MM.1S (cell line): ENCODE results near the gene NPAS1.

Source experiments
- DNase-seq: peaks from one replicate; pipeline ENCODE4 v3.0.0-alpha.2; 2015
- H2AFZ ChIP-seq: fragments of 300-600 bp; sonication (generic); 2 replicates; pipeline ENCODE4 v1.6.0; 2016; ENCODE audit warnings: antibody characterized with exemption, low read length
- H3F3A ChIP-seq: fragments of 300-600 bp; sonication (generic); 2 replicates; pipeline ENCODE4 v1.6.1; 2016; ENCODE audit warnings: mild to moderate bottlenecking, antibody characterized with exemption, low read length, moderate library complexity, mixed read lengths; ENCODE audit not compliant: insufficient read depth
- H3K27ac ChIP-seq: fragments of 300-600 bp; sonication (generic); 2 replicates; pipeline ENCODE4 v1.5.1; 2016; ENCODE audit warnings: mild to moderate bottlenecking, low read length
- H3K27me3 ChIP-seq: fragments of 300-600 bp; sonication (generic); replicated peaks from 2 replicates; pipeline ENCODE4 v1.6.0; 2016; ENCODE audit warnings: low read length; ENCODE audit not compliant: insufficient read depth
- H3K36me3 ChIP-seq: fragments of 300-600 bp; sonication (generic); replicated peaks from 2 replicates; pipeline ENCODE4 v1.6.1; 2016; ENCODE audit warnings: mild to moderate bottlenecking, low read length, mixed read lengths; ENCODE audit not compliant: insufficient read depth
- H3K4me1 ChIP-seq: fragments of 300-600 bp; sonication (generic); 2 replicates; pipeline ENCODE4 v1.6.1; 2016; ENCODE audit warnings: low read length, mixed read lengths
- H3K4me2 ChIP-seq: fragments of 300-600 bp; sonication (generic); 2 replicates; pipeline ENCODE4 v1.6.0; 2016; ENCODE audit warnings: low read depth, low read length
- H3K4me3 ChIP-seq: fragments of 300-600 bp; sonication (generic); 2 replicates; pipeline ENCODE4 v1.5.1; 2016; ENCODE audit warnings: low read length, mixed read lengths
- H3K79me2 ChIP-seq: fragments of 300-600 bp; sonication (generic); 2 replicates; pipeline ENCODE4 v1.6.1; 2016; ENCODE audit warnings: mixed run types, low read length, mixed read lengths
- H3K9ac ChIP-seq: fragments of 300-600 bp; sonication (generic); 2 replicates; pipeline ENCODE4 v1.6.1; 2016; ENCODE audit warnings: low read length, mixed read lengths
- H3K9me2 ChIP-seq: fragments of 300-600 bp; sonication (generic); replicated peaks from 2 replicates; pipeline ENCODE4 v1.6.1; 2016; ENCODE audit warnings: mild to moderate bottlenecking, low read length, mixed read lengths; ENCODE audit not compliant: insufficient read depth
- H3K9me3 ChIP-seq: fragments of 300-600 bp; sonication (generic); replicated peaks from 2 replicates; pipeline ENCODE4 v1.6.1; 2016; ENCODE audit warnings: mild to moderate bottlenecking, low read length, mixed read lengths; ENCODE audit not compliant: insufficient read depth
- H4K20me1 ChIP-seq: fragments of 300-600 bp; sonication (generic); 2 replicates; pipeline ENCODE4 v1.6.1; 2016; ENCODE audit warnings: mild to moderate bottlenecking, low read length, moderate library complexity, mixed read lengths; ENCODE audit not compliant: insufficient read depth
- EZH2 ChIP-seq: fragments of 300-600 bp; sonication (generic); optimal IDR thresholded peaks from 2 replicates; pipeline ENCODE3; 2017; ENCODE audit warnings: low read depth, mild to moderate bottlenecking, antibody characterized with exemption, low read length, mixed read lengths
- EZH2phosphoT487 ChIP-seq: fragments of 300-600 bp; sonication (generic); IDR thresholded peaks from 2 replicates; pipeline ENCODE4 v1.6.1; 2018; ENCODE audit warnings: antibody characterized with exemption, low read length
- TF ChIP-seq, protein P1 (sequence below): fragments of 300-600 bp; sonication (generic); IDR thresholded peaks from 2 replicates; pipeline ENCODE4 v1.5.1; 2016; ENCODE audit warnings: antibody characterized with exemption, low read length, mixed read lengths

The NPAS1 gene

DNA sequence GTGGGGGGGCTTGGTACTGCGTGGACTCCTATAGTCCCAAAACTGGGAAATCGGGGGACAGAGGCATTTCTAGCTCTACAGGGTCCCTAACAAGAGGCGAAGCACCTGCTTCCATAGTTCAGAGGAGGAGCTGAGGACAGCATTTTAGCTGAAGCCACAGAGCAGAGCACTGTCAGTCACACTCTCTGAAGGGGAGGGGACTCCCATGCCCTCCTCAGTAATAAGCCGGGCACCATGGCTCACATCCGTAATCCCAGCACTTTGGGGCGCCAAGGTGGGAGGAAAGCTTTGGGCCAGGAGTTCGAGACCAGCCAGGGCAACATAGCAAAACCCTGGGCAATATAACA lies 3.8 kb downstream of the NPAS1 start:
- Histone ChIP-seq H3K4me3 (no peak overlapping the region), H3K4me2 (no peak overlapping the region), H2AFZ (no peak overlapping the region), H3K27me3 (peaks cover 70% of the 10 kb centered on the region), H3K36me3 (no peaks in the 10 kb centered on the region), H3K27ac (no peak overlapping the region), H3K9me3 (no peaks in the 10 kb centered on the region), H4K20me1 (no peaks in the 10 kb centered on the region), H3F3A (no peaks in the 10 kb centered on the region), H3K4me1 (no peaks in the 10 kb centered on the region), H3K79me2 (no peaks in the 10 kb centered on the region), H3K9me2 (no peaks in the 10 kb centered on the region), H3K9ac (no peak overlapping the region)
- TF ChIP-seq EZH2, result no peak
- TF ChIP-seq, protein P1, sequence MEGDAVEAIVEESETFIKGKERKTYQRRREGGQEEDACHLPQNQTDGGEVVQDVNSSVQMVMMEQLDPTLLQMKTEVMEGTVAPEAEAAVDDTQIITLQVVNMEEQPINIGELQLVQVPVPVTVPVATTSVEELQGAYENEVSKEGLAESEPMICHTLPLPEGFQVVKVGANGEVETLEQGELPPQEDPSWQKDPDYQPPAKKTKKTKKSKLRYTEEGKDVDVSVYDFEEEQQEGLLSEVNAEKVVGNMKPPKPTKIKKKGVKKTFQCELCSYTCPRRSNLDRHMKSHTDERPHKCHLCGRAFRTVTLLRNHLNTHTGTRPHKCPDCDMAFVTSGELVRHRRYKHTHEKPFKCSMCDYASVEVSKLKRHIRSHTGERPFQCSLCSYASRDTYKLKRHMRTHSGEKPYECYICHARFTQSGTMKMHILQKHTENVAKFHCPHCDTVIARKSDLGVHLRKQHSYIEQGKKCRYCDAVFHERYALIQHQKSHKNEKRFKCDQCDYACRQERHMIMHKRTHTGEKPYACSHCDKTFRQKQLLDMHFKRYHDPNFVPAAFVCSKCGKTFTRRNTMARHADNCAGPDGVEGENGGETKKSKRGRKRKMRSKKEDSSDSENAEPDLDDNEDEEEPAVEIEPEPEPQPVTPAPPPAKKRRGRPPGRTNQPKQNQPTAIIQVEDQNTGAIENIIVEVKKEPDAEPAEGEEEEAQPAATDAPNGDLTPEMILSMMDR, result no peak
- TF ChIP-seq EZH2phosphoT487, result no peak
- DNase-seq, result no peak

DNA sequence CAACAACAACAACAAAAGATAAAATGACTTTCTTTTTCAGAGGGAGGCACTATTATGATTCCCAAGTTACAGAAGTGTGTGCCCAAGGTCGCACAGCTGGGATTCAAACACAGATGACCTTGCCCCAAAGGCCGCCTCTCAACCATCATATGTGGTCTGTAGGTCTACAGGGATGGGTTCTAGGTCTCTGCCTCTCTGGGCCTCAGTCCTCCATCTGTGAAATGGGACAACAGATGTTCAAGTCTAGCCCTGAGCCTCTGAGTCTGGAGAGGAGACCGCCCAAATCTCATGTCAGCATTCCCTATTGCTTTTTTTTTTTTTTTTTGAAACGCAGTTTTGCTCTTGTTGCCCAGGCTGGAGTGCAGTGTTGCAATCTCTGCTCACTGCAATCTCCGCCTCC lies 4.9 kb downstream of the NPAS1 start:
- H4K20me1 ChIP-seq, result no peaks in the 10 kb centered on the region
- H3F3A ChIP-seq, result no peaks in the 10 kb centered on the region
- no peak overlapping the region for H3K9ac ChIP-seq
- H3K9me2 ChIP-seq, result no peaks in the 10 kb centered on the region
- no peak overlapping the region for H2AFZ ChIP-seq
- TF ChIP-seq, protein P1, result no peak
- H3K4me2 ChIP-seq, result no peak overlapping the region
- H3K4me3 ChIP-seq, result no peak overlapping the region
- peaks cover 68% of the 10 kb centered on the region for H3K27me3 ChIP-seq
- H3K36me3 ChIP-seq, result no peaks in the 10 kb centered on the region
- no peaks in the 10 kb centered on the region for H3K4me1 ChIP-seq
- no peak for DNase-seq
- H3K27ac ChIP-seq, result no peak overlapping the region
- H3K79me2 ChIP-seq, result no peaks in the 10 kb centered on the region
- no peaks in the 10 kb centered on the region for H3K9me3 ChIP-seq

DNA sequence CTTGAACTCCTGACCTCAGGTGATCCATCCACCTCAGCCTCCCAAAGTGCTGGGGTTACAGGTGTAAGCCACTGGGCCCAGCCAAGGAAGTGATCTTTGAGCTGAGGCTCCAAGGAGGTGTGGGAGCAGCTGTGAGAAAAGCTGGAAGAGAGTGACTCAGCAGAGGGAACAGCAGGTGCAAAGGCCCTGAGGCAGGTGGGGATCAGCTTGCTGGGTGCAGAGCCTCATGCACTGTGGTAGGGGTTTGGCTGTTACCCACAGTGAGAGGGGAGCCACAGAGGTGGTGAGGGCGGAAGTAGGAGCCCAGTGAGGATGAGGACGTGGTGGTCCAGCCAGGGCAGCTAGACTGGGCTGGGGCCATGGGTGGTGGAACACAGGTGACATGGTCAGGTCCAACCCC lies 6.5 kb downstream of the NPAS1 start:
- Histone ChIP-seq H3K4me1 (no peaks in the 10 kb centered on the region), H3K9me3 (no peaks in the 10 kb centered on the region), H3K79me2 (no peaks in the 10 kb centered on the region), H3F3A (no peaks in the 10 kb centered on the region), H3K4me2 (no peak overlapping the region), H3K9ac (no peak overlapping the region), H3K27me3 (peaks cover 58% of the 10 kb centered on the region), H3K36me3 (no peaks in the 10 kb centered on the region), H2AFZ (no peak overlapping the region), H3K9me2 (no peaks in the 10 kb centered on the region), H4K20me1 (no peaks in the 10 kb centered on the region), H3K4me3 (no peak overlapping the region), H3K27ac (no peak overlapping the region)
- TF ChIP-seq EZH2 (no peak), EZH2phosphoT487 (no peak)
- TF ChIP-seq, protein P1, result no peak
- DNase-seq, result no peak

DNA sequence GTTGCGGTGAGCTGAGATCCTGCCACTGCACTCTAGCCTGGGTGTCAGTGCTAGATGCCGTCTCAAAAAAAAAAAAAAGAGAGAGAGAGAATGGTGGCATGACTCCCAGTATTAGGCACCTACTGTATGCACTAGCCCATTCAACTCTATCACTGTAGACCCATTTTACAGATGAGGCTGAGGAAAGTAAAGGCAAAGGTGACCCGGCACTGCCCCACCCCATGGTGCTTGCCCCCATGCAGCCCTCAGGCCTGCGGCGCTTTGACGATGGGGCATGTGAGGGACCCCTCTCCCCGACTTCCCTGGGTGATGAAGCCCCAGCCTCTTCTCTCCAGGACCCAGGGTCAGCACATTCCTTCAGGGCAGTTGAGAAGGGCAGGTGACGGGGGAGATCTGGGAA lies 7.3 kb downstream of the NPAS1 start:
- Histone ChIP-seq H3K4me1 (no peaks in the 10 kb centered on the region), H3K9ac (no peak overlapping the region), H3F3A (no peaks in the 10 kb centered on the region), H3K4me2 (no peak overlapping the region), H2AFZ (no peak overlapping the region), H4K20me1 (no peaks in the 10 kb centered on the region), H3K4me3 (no peak overlapping the region), H3K36me3 (no peaks in the 10 kb centered on the region), H3K9me3 (no peaks in the 10 kb centered on the region), H3K27ac (no peak overlapping the region), H3K27me3 (peaks cover 51% of the 10 kb centered on the region), H3K79me2 (no peaks in the 10 kb centered on the region), H3K9me2 (no peaks in the 10 kb centered on the region)
- DNase-seq, result no peak
- TF ChIP-seq EZH2 (no peak), EZH2phosphoT487 (no peak)
